Esophagus squamous epithelium (tissue), 4 donors: Measurements from ENCODE around the gene ECE2.

Source experiments
- CTCF ChIP-seq, 6 experiments: fragments of 450-650 bp in 4 of 6; fragments of 200-600 bp in 2 of 6; sonication (generic) in 2 of 6; IDR thresholded peaks; one replicate each; pipeline ENCODE4 v1.5.1; 2016 to 2019; ENCODE audit warnings: antibody characterized with exemption in 6 of 6, mild to moderate bottlenecking in 4 of 6, moderate library complexity in 4 of 6
- POLR2A ChIP-seq, 4 donors: fragments of 450-650 bp; IDR thresholded peaks; one replicate each; pipeline ENCODE4 v1.6.1; 2017; ENCODE audit warnings: antibody characterized with exemption in 4 of 4, mild to moderate bottlenecking in 4 of 4, moderate library complexity in 3 of 4

DNA sequence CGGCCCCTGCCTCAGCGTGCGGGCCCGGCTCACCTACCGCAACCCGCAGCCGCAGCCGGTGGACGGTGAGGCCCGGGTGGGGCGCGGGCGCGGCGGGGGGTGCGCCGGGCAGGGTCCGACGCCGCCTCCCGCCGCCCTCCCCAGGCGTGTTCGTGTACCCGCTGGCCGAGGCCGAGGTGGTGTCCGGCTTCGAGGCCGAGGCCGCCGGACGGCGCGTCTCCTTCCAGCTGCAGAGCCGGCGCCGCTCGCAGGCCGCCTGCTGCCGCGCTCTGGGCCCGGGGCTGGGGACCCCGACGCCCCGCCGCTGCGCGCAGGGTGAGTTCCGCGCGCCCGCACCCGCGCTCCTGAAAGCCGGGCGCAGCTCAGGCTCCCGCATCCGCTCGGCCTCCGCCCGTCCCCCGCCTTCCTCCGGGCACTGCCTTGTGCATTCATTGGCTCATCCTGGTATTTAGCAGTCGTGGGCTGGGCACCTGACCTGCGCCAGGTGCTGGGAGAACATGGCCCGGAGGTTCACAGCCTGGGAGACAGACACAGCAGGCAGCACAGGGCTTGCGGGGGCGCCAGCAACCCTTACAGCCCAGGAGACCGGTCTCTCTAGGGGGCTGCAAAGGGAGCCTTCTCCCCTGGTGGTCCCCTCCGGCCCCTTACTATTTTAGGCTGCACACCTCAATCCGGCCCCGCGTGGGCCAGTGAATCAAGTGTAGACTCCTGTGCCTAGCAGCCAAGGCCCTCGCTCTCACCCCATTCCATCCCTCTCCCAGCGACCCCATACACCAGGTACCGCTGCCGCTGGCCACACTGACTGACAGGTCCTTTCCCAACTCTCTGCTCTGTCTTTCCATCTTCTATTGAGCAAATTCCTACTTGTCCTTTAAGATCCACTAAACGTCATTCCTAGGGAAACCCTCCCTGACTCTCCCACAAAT, 45.0 kb upstream of the ECE2 start:
- no peak for TF ChIP-seq CTCF (IDR thresholded peaks at IDR 0.05)
- no peak for TF ChIP-seq POLR2A (IDR thresholded peaks at IDR 0.05)
